ENCODE results near the gene COL26A1.
A peak's percentile ranks its signal among the peaks of the same experiment; 100 is the strongest.

Gene COL26A1

DNA sequence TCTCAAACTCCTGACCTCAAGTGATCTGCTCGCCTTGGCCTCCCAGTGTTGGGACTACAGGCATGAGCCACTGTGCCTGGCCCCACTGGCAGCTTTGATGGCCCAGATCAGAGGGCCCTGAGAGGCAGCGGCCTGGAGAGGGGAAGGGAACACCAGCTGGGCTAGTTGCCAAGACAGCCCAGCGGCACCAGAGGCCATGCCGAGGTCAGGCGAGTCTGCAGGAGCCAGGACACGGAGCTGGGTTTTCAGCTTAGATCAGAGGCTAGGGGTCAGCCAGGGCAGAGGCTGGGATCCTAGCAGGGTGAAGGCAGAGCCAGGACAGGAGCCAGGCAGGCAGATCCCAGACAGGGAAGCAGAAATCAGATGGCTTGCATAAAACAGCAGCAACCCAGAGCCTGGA lies 173.6 kb downstream of the COL26A1 start:
- DNase-seq, result no peak

DNA sequence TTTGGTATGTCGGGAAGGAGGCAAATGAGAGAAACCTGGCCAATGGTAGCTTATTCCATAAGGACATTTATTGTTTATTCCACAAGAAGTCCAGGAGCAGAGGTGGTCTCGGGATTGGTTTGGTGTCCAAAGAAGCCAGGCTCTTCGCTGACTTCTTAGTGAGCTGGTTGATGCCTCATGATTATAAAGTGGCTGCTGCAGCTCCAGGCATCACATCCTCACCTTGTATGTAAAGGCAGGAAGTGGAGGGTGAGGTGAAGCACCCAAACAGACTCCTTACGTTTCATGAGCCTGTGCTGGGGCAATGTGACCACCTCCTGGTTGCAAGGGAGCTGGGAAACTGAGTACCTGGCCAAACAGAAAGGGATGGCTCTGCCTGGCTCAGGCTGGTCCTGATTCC lies 174.0 kb downstream of the COL26A1 start:
- DNase-seq, result no peak

DNA sequence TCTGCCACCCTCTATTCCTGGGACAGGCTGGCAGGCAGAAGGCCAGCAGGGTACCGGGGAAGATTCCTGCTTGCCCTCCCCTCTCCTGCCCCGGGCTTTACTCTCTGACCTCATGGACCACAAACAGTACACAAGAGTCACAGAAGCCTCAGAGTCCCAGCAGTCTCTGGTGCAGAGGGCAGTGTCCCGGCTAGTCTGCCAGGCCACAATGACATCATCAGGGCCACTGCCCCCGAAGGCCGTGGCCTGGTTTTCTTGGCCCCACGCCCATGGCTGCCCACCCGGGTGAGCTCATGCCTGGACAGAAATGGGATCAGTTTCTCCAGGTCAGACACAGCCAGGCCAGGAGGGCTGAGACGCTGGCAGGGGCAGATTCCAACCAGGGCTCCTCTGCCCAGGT lies 174.5 kb downstream of the COL26A1 start:
- no peak for DNase-seq

DNA sequence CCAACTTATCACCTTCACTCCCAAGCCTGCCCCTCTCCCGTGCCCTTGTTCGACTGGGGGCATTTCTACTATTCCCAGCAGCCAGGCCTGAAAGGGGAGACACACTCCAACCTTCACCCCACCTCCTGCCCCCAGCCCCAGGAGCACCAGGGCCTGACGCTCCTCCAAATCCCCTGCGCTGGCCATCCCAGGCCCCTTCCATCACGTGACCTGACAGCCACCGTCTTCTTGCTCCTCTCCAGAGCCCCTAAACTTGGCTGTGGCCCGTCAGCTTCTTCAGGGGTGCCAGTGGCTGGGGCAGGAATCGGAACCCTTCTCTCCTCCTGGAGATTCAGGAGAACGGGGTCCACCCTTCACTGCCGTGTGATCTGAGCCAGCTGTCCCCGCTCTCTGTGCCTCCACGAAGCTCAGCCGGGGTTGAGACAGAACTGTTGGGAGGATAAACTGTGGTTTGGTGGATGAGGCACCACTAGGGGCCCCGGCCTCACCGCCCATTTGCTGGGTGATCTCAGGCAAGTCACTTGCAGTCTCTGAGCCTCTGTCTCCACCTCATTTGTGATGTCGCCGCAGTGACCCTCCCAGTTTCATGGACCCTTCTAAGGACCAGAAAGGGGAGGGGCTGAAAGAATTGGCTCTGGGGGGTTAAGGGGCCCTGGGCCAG lies 175.4 kb downstream of the COL26A1 start:
- DNase-seq, result no peak

DNA sequence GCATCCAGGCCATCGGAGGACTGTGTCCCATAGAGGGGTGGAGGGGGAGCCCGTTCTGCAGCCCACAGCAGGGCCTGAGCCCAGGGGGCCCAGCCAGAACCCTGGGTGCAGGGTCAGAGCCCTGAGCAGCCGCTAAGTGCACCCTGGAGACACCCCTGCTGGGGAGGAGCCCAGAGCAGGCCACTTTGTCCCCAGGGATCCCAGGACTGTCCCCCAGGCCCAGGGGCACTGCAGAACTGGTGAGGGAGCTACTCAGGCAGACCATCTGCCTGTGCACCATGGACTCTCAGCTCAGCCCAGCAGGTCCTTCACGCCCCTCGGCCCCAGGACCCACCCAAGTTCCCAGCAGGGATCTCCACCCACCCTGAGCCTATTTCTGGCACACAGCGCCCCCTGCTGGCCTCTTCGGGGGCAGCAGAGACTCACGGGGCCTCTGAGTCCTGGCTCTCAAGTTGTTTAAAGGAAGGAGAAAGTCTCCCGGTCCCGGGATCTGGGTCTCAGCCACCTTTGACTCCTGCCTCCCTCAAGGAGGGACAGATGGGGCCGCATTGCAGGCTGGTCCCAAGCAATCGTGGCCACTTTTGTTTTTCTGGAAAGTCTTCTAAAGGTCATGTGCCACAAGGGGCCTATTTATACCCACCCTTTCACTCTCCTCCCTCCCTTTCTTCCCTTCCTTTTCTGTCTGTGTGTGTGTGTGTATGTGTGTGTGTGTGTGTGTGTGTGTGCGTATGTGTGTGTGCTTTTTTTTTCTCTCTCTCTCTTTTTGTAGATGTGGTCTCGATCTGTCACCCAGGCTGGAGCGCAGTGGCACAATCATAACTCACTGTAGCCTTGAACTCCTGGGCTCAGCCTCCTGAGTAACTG lies 176.2 kb downstream of the COL26A1 start:
- DNase-seq, result peak; percentile 31

DNA sequence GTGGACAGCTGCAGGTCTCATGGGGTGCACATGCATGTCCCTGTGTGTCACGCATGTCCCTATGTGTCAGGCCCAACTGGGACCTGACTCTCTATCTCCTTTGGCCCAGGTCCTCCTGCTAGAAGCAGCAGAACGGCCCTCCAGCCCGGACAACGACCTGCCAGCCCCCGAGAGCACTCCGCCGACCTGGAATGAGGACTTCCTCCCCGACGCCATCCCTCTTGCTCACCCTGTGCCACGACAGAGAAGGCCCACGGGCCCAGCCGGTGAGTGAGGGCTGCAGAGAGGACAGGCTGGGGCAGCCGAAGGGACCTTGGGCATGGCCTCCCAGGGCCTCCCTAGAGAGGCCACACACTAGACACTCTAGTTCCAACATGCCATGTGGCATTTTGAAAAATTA lies 177.1 kb downstream of the COL26A1 start:
- DNase-seq, result no peak

DNA sequence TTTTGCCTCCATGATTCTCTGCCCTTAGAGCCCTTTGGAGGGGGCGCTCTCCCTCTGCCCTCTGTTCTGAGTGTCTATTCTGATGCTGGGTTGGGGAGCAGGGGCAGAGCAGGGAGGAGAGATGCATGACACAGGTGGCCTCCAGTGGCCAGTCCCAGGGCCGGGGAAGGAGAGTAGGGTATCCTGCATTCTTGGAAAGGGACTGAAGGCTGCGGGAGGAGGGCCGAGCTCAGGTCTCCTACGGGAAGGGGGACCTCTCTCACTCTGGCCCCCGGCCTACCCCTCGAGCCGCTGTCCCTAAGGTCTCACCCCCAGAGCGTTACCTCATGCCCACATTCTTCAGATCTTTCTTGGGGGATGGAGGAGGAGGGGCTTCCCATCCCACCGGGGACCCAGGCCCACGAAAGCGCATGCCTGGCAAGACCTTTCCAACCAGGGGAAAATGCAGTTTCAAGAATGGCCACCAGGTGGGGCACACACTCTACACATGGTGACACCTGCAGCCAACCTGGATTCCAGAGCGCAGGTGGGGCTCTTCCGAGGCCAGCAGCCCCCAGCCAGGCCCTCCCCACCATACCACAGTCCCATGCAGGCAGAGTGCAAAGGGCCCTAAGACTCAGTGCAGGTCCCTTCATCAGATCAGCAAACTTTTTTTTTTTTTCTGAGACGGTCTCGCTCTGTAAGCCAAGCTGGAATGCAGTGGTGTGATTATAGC lies 180.0 kb downstream of the COL26A1 start:
- DNase-seq, result peak; percentile 31

DNA sequence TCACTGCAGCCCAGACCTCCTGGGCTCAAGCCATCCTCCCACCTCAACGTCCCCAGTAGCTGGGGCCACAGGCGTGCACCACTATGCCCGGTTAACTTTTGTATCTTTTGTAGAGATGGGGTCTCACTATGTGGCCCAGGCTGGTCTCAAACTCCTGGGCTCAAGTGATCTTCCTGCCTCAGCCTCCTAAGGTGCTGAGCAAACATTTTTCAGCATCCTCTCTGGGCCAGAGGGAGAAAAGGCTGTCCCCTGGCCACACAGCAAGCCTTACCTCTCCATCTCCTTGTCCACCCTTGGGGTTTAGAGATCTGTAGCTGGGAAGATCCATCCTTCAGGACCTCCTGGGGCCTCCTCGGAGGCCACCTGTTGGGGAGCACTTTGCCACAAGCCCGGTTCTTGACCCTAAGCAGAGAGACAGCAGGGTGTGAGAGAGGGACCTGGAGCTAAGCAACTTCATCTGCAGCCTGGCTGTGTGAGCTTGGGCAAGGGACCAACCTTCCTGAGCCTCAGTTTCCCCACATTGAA lies 180.6 kb downstream of the COL26A1 start:
- DNase-seq, result no peak

DNA sequence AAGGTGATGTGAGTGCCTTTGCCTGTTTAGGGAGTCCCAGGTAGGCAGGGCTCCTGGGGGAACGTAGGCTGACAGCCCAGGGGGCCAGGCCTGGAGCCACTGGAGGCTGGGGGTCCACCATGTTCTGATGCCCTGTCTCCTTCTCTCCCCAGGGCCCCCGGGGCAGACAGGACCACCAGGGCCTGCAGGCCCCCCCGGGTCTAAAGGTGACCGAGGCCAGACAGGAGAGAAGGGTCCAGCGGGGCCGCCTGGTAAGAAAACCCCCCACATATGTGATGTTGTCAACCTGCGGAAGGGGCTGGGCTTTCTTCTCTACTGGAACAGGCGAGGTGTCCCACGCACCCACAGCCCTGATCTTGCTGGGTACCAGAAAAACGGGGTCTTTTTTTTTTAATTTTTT lies 181.2 kb downstream of the COL26A1 start:
- DNase-seq, result no peak

DNA sequence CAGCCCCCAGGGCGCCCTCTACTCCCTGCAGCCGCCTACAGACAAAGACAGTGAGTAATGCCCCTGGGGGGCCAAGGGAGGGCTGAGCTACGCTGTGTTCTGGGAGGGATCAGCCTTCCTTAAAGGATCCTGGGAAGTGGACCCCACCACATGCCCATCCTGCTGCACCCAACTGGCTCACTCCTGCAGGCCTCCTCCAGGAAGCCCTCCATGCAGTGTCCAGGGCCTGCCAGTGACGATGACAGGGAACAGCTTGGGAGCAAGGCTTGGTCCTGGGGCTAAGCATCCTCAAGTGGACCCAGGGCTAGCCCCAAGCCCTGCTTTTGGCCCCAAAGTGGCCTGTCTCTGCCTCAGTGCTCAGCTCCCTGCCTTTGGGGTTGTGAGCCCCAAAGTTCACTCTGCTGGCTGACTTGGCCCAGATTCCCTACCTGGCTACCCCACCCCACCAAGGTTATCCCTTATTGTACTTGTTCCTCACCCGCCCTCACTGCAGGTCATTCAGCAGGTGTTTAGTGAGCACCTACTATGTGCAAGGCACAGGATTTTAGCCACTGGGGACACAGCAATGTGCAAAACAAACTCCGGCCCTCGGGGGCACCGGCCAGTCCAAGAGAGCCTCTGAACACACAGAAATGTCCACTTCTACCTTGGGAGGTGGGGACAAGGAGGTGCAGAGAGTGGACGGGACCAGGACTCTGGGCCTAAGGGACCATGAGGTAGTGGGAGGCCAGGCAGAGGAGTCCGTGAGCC lies 182.9 kb downstream of the COL26A1 start:
- DNase-seq, result no peak

DNA sequence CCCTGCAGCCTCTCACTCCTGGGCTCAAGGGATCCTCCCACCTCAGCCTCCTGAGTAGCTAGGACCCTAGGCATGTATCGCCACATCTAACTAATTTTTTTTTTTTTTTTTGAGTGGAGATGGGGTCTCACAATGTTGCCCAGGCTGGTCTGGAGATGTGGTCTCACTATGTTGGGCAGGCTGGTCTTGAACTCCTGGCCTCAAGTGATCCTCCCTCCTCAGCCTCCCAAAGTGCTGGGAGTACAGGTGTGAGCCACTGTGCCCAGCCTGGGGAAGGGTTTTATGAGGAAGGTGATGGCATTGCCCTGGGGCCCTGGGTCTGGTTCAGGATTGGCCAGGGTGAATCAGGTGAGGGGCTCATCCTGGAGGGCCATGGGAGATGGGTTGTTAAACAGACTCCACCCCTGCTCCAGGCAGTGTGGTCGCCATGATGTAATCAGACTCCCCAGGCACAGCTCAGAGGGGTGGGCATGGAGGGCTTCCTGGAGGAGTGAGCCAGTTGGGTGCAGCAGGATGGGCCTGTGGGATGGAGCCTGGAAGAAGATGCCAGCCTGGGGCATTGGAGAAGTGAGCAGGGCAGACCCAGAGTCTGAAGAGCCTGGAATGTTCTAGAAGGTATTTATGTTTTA lies 183.7 kb downstream of the COL26A1 start:
- no peak for DNase-seq

DNA sequence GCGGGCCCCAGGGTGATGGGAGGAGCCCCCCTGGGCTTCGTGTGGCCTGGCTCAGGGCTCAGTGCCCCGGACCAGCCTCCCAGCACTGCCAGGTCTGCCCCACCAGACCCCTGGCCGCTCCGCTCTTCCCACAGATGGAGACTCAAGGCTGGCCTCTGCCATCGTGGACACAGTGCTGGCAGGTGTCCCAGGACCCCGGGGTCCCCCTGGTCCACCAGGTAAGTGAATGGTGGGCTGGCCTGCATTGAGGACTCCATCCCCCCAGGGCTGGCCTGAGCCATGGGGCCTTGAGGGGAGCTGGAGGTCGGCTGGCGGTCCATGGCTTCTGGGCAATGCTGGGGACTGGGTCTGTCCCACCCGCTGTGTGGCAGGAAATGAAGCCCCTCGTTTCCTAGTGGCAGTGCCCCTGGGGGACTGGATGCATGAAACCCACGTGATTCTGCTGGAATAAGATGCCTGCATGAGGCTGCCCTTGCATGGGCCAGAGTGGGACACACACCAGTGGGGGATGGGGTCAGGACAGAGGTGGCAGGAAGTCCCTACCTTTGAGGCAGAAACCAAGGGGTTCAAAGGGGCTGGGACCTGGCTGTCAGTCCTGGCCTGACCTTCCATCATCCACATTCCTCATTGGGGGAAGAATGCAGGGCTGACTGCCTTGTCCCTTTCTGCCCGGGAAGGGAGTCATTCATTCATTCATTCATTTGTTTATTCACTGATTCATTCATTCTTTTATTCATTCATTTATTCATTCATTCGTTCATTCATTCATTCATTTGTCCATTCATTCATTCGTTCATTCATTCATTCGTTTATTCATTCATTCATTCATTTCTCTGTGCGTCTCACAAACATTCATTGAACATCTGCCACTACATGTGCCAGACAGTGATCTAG lies 184.6 kb downstream of the COL26A1 start:
- DNase-seq, result no peak

DNA sequence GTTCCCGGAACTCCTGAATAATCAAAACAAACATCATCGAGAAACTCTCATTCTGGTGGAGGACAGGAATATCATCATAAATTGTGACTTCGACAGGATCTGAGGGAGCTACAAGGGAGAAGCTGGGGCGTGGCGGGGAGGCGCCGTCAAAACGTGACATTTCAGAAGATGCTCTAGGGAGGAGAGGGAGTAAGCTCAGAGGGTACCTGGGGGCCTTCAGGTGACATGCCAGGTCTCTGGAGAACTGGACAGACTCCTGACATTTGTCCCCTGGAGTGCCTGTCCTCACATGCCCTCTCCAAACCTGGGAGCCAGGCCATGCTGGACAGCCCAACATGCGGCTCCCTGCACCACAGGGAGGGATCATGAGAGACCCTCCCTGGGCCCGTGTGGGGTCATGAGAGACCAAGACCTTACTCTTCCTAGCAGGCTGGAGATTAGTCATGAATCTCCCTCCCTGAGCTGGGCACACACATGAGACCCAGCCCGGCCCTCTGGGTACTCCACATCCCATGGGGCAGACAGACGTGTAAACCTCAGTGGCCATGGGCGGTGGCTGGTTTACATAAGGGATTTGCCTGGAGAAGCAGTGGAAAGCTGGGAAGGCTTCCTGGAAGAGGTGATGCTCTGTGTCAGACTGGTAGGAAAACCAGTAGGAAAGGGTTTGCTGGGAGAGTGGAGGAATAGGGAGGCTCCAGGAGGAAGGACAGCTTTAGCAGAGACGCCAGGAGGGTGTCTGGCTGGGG lies 185.4 kb downstream of the COL26A1 start:
- DNase-seq, result no peak

DNA sequence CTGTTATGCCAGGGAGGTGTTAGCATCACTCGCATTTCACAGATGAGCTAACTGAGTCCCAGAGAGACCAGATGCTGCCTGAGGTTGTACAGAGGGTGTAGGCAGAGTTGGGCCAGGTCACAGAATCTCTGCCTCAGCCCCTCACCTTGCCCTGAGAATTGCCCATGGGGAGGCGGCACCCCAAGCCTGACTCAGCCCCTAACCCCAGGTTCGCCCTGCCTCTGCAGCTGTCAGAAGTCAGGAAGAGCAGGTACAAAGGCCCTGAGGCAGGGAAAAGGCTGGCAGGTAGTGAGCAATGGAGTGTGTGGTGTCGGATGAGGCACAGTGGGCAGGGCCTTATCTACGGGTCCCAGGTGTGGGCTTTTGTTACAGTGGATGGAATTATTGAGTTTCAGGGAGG lies 187.1 kb downstream of the COL26A1 start:
- no peak for DNase-seq

DNA sequence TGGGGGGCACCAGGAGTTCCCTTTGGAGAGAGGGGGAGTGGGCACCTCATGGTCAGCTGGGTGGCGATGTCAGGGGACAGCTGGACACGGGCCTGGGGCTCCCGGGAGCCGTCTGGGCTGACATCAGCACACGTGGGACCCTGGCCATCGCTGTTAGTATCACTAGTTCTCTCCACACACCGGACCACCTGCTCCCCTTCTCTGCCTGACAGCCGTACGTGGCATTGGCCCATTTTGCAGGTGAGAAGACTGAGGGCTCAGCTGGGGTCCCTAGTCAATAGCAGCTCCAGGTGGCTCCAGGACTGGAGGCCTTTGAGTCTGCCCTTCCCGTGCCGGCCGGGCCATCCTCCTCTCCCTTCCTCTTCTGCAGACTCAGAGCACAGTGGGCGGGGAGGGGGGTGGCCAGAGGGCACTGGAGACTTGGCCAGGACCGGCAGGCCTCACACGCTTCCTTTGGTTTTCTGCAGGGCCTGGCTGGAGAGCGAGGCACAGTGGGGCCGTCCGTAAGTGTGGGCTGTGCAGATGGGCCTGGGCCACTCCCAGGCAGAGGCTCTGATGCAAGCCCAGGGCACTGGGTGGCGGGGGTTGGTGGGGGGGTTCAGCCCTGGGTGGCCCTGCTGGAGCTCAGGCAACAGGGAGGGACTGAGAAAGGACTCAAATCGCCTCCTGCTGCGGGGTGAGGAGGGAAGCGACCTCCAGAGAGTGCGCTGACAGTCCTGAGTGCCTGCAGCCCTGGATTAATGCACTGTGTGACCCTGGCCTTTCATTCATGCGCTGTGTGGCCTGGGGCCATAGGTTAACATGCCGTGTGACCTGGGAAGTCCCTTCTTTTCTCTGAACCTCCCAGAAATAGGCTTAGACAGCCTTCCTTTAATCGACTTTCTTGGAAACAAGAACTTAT lies 188.2 kb downstream of the COL26A1 start:
- no peak for DNase-seq

DNA sequence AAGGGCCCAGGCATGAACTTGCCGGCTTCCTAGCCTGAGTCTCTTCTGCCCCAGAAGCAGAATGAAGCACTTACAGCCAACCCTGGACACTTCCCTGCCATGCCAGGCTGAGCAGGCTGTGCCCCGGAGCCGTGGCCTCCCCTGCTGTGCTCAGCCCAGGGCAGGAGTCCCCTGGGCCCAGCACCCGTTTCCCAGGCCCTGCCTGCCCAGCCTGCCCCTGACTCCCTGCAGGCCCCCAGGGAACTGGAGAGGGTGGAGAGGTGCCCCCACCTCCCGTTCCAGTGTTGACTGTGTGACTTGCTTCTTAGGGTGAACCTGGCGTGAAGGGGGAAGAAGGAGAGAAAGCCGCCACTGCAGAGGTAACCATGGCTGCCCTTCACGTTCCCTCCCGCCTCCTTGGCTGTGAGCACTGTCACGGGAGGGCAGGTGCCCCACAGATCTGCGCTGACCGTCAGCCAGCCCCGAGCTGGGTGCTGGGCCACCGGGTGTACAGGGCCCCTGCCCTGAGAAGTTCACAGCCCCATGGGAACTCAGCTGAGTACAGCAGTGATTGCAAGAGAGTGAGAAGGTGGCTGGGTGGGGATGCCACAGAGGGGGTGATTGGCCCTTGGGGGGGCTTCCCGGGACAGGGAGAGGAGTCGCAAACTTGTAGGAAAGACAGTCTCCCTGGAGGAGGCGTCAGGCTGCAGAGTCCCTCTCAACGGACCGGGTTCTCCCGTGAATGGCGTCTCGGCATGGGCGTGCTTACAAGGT lies 190.5 kb downstream of the COL26A1 start:
- DNase-seq, result no peak

DNA sequence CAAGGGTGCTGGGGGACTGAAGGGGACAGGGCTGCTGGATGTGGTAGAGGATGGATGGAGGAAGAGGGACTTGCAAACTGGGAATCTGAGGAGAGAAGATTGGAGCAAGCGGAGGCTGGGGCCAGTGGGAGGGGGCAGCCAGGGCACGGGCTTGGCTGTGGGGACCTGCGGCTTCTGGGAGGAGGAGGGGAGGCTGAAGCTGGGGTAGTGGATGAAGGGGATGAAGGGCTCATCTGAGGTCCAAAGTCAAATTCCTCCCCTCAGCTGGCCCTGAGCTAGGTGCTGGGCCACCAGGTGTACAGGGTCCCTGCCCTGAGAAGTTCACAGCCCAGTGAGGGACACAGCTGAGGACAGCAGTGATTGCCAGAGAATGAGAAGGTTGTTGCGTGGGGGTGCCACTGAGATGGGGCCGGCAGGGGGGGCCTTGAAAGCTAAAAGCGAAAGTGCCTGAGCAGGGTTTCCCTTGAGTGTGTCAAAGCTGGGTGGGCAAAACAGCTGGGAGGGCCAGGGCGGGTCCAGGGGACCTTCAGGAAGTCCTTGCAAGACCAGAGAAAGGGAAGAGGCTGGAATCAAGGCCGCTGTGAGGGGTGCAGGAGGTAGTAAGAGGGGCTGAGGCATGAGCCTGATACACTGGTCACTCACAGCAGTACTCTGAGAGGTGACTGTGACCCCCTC lies 191.2 kb downstream of the COL26A1 start:
- DNase-seq, result no peak

Data from fibroblast of skin of scalp (primary cell).